IPS-15b (cell line): Measurements from ENCODE around the gene PICALM.
"Not testable (repeated sequence)": the region's sequence is repeated elsewhere in the genome, so short reads cannot be mapped to it uniquely, and the experiment has no call there.

ENCODE experiments used
- H3K27me3 ChIP-seq: one replicate; pipeline ENCODE4 v1.6.1; 2013; ENCODE audit warnings: low read length; ENCODE audit not compliant: control insufficient read depth, insufficient read depth
- H3K36me3 ChIP-seq: one replicate; pipeline ENCODE4 v1.6.1; 2013; ENCODE audit warnings: low read length; ENCODE audit not compliant: control insufficient read depth, insufficient read depth
- H3K4me1 ChIP-seq: one replicate; pipeline ENCODE4 v1.6.1; 2013; ENCODE audit warnings: mild to moderate bottlenecking, low read length; ENCODE audit not compliant: control insufficient read depth, insufficient read depth
- H3K4me3 ChIP-seq: one replicate; pipeline ENCODE4 v1.5.1; 2013; ENCODE audit warnings: low read depth, low read length
- H3K9ac ChIP-seq: one replicate; pipeline ENCODE4 v1.6.1; 2013; ENCODE audit warnings: low read depth, mild to moderate bottlenecking, low read length
- H3K9me3 ChIP-seq: one replicate; pipeline ENCODE4 v1.6.1; 2013; ENCODE audit warnings: mild to moderate bottlenecking, low read length; ENCODE audit not compliant: control insufficient read depth, insufficient read depth

Gene PICALM

DNA sequence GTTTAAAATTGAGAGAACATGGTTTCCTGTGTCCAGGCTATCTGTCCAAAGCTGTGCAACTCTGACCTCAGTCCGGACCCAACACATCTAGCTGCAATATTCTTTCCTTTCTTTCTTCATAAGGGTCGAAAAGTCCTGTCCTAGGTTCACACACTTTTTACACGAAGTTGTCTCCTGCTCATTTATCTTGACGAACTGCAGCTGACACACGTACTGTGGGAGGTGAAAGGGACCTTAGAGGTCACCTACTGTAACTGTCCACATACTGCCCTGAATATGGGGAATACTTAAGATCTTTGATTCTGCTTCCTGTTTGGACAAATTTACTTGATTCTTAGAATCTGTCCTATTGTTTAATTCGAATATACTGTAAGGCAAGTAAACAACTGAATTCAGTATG is 107.8 kb downstream of the PICALM start:
- Histone ChIP-seq H3K36me3 (peaks cover 3% of the 10 kb centered on the region), H3K4me3 (no peak overlapping the region), H3K9me3 (no peaks in the 10 kb centered on the region), H3K27me3 (no peaks in the 10 kb centered on the region), H3K4me1 (no peaks in the 10 kb centered on the region), H3K9ac (no peak overlapping the region)

- H3K9ac ChIP-seq, result no peak overlapping the region
- peaks cover 3% of the 10 kb centered on the region for H3K36me3 ChIP-seq
- no peaks in the 10 kb centered on the region for H3K9me3 ChIP-seq
- no peak overlapping the region for H3K4me3 ChIP-seq
- no peaks in the 10 kb centered on the region for H3K27me3 ChIP-seq
- no peaks in the 10 kb centered on the region for H3K4me1 ChIP-seq
Measured at GRCh38 chr11:85960678-85961077, 108.2 kb downstream of the PICALM start.

GRCh38 chr11:85955531-85955930 is 113.4 kb downstream of the PICALM start:
- H3K27me3 ChIP-seq, result no peaks in the 10 kb centered on the region
- H3K36me3 ChIP-seq, result peaks cover 2% of the 10 kb centered on the region

DNA sequence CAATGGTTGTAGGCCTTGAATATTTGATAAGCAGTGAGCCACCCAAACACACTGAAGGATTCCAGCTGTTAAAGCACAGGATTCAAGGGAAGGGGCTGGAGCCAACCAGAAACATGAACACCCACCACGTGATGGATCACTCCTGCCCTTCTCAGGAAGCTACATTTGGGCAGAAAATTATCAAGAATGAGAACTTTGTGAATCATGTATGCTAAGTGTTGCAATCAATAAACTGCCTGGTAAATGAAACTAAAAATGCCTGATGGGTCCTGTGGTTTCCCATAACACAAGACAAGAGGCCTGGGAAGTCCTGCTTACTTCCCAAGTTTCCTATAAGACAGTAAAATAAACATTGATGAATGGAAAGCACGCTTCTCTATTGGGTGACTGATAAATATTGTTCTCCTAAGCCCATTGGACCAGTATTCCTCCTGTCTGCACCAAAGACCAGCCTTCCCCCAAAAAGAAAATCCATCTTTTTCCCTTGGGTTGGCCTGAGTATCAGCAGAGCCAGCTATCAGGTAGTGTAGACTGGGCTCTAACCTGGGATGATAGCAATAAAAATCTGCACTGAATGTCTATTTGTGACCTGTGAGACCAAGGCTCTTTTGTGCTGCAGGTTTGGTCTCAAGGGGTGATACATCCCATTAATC is 115.3 kb downstream of the PICALM start:
- Histone ChIP-seq H3K9me3 (no peaks in the 10 kb centered on the region), H3K4me1 (no peaks in the 10 kb centered on the region), H3K4me3 (no peak overlapping the region), H3K36me3 (peaks cover 2% of the 10 kb centered on the region), H3K27me3 (no peaks in the 10 kb centered on the region), H3K9ac (no peak overlapping the region)

More at GRCh38 chr11:85955531-85955930, 113.4 kb downstream of the PICALM start:
- no peak overlapping the region for H3K4me3 ChIP-seq
- H3K4me1 ChIP-seq, result no peaks in the 10 kb centered on the region
- no peak overlapping the region for H3K9ac ChIP-seq
- H3K9me3 ChIP-seq, result no peaks in the 10 kb centered on the region

GRCh38 chr11:85952108-85952485 is 116.8 kb downstream of the PICALM start:
- not testable (repeated sequence) for H3K9me3 ChIP-seq, H3K9ac ChIP-seq, H3K27me3 ChIP-seq, H3K4me3 ChIP-seq, H3K4me1 ChIP-seq, H3K36me3 ChIP-seq

- no peak overlapping the region for H3K9ac ChIP-seq
- H3K27me3 ChIP-seq, result no peaks in the 10 kb centered on the region
- H3K36me3 ChIP-seq, result peaks cover 2% of the 10 kb centered on the region
- H3K9me3 ChIP-seq, result no peaks in the 10 kb centered on the region
- no peaks in the 10 kb centered on the region for H3K4me1 ChIP-seq
- no peak overlapping the region for H3K4me3 ChIP-seq
Measured at GRCh38 chr11:85951428-85952107, 117.3 kb downstream of the PICALM start.

- H3K4me1 ChIP-seq, result no peaks in the 10 kb centered on the region
- H3K9ac ChIP-seq, result no peak overlapping the region
- H3K27me3 ChIP-seq, result no peaks in the 10 kb centered on the region
- H3K4me3 ChIP-seq, result no peak overlapping the region
- no peaks in the 10 kb centered on the region for H3K9me3 ChIP-seq
- peaks cover 2% of the 10 kb centered on the region for H3K36me3 ChIP-seq
Measured at GRCh38 chr11:85951049-85951405, 117.9 kb downstream of the PICALM start.

DNA sequence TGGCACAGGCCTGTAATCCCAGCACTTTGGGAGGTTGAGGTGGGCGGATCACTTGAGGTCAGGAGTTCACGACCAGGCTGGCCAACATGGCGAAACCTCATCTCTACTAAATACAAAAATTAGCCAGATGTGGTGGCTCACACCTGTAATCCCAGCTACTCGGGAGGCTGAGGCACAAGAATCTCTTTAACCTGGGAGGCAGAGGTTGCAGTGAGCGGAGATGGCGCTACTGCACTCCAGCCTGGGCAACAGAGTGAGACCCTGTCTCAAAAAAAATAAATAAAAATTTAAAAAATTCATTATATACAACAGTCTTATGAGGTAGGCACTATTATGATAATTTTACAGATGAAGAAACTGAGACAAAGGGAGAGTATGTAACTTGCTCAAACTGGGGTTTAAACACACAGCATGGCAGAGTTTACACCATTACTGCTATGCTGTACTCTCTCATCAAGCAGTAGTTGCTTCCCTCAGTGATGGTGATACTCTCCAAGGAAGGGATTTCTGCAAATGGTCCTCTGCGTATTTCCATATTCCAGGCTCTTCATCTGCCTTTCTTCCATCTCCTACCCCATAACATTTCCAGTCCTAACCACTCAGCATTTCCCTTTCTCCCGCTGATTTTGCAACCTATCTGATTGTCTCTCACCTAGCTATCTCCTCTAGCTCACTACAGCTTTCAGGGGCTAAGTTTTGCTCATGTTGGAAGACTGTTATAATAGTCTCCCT is 118.4 kb downstream of the PICALM start:
- H3K4me1 ChIP-seq, result no peaks in the 10 kb centered on the region
- no peaks in the 10 kb centered on the region for H3K27me3 ChIP-seq
- H3K4me3 ChIP-seq, result no peak overlapping the region
- no peaks in the 10 kb centered on the region for H3K9me3 ChIP-seq
- H3K36me3 ChIP-seq, result peaks cover 2% of the 10 kb centered on the region
- H3K9ac ChIP-seq, result no peak overlapping the region

- H3K4me1 ChIP-seq, result no peaks in the 10 kb centered on the region
- no peaks in the 10 kb centered on the region for H3K27me3 ChIP-seq
- no peak overlapping the region for H3K9ac ChIP-seq
- H3K4me3 ChIP-seq, result no peak overlapping the region
- no peaks in the 10 kb centered on the region for H3K9me3 ChIP-seq
- peaks cover 2% of the 10 kb centered on the region for H3K36me3 ChIP-seq
Measured at GRCh38 chr11:85949798-85950197, 119.1 kb downstream of the PICALM start.

GRCh38 chr11:85948884-85949283 is 120.0 kb downstream of the PICALM start:
- H3K9me3 ChIP-seq, result no peaks in the 10 kb centered on the region
- H3K36me3 ChIP-seq, result peaks cover 2% of the 10 kb centered on the region
- H3K4me1 ChIP-seq, result no peaks in the 10 kb centered on the region
- H3K4me3 ChIP-seq, result no peak overlapping the region
- no peaks in the 10 kb centered on the region for H3K27me3 ChIP-seq
- no peak overlapping the region for H3K9ac ChIP-seq

DNA sequence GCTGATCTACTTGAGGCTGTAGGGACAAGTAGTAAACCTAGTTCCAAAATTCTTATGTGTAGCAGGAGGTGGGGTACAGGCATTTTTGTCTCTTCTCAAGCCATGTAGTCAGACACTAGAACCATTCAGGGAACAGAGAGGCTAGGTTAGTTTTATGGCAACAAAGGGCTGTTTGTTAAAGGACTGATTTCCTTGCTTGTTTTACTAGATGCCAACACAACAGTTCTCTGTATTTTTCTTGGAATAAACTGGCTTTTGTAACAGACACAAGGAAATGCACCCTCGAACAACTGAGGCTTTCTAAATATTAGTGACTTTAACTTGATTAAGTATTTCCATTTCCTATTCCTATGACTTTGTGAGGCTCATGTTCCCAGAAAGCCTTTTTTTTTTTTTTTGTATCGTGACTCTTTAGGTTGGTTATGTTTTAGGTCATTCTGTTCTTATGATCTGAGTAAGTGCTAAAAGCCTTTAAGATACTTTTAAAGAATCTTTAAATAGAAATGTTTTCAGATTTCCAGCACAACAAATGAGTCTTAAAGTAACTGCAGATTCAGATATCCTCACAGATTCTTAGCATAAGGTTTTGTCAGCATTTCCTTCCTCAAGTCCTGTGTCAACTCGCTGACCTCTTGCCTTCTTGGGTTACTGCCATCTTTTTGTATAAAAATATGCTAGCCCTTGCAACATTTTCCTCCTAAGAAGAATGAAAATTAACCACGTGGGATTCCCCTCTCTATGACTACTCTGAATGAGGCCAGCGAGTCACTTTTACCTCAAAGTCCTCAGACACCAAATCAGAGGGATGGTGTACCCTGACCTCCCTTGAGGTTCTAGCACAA is 121.2 kb downstream of the PICALM start:
- H3K36me3 ChIP-seq, result no peaks in the 10 kb centered on the region
- H3K27me3 ChIP-seq, result no peaks in the 10 kb centered on the region
- H3K9me3 ChIP-seq, result no peaks in the 10 kb centered on the region
- H3K9ac ChIP-seq, result no peak overlapping the region
- H3K4me3 ChIP-seq, result no peak overlapping the region
- no peaks in the 10 kb centered on the region for H3K4me1 ChIP-seq
